ENCODE measurements around the gene THBS3. TPM values are rescaled to one million over a fixed set of nuclear protein-coding genes. Genes with fewer than 3 reads are reported as not detected.

The THBS3 gene
- total RNA-seq, 1 donor from 2014 or later = 20.6 TPM

DNA sequence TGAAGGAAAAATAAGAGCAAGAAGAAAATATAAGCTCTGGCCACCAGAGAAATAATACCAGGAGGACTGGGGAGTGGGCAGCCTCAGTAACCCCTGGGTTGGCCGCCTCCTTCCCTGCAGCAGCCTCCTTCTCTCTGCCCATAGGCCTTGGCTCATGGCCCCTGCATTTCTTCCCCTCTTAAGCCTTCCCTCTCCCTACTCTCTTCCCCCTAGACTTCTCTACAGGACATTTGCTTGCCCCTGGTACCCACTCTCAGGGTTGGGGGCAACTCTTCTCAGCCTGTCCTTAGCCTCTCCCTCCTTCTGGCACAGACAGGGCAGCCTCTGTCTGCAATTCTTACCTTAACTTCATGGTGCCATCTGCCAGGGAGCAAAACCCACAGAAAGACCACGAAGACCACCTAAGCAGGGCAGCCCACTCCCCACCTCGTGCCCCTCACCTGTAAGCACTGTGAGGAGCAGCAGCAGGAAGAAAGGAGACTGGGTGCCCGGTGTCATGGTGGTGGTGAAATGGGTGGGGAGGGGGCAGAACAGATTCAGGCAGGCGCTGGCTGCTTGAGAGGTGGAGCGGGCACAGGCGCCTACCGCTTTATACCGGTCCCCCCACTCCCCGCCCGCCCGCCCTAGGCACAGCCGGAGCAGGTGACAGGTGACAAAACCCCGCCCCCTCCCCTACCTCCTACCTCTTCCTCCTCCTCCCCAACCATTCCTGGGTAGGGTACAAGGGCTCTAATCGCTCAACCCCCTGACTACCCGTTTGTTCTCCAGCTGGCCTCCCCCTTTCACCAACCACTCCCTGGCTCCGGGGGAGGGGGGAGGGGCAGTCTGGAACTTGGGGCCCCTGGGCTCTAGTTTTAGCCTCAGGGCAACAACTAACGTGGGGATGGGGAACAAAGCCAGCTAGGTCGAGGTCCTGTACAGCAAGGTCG lies 15.1 kb downstream of the THBS3 start:
- intact Hi-C loops (cut with micrococcal nuclease) = loop anchor here (1.0 to 5.0 kb wide), 4 partner anchors 16 to 1315 kb away; partner anchors contain the start of gene FDPS

DNA sequence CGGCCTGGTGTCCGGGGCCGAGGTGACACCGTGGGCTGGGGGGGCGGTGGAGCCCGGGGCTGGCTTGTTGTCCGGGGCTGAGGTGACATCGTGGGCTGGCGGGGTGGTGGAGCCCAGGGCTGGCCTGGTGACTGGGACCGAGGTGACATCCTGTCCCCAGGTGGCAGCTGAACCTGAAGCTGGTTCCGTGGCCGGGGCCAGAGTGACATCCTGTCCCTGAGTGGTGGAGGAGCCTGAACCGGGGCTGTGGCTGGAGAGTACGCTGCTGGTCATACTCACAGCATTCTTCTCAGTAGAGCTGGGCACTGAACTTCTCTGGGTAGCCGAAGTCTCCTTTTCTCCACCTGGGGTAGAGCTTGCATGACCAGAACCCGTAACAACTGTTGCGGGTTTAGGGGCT lies 15.8 kb downstream of the THBS3 start:
- intact Hi-C loops (cut with micrococcal nuclease) = loop anchor here (5.0 kb wide), 2 partner anchors 185 to 1315 kb away; no protein-coding TSS in a partner anchor

DNA sequence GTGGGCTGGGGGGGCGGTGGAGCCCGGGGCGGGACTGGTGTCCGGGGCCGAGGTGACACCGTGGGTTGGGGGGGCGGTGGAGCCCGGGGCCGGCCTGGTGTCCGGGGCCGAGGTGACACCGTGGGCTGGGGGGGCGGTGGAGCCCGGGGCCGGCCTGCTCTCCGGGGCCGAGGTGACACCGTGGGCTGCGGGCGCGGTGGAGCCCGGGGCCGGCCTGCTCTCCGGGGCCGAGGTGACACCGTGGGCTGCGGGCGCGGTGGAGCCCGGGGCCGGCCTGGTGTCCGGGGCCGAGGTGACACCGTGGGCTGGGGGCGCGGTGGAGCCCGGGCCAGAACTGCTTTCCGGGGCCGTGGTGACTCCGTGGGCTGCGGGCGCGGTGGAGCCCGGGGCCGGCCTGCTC lies 17.8 kb downstream of the THBS3 start:
- intact Hi-C loops (cut with micrococcal nuclease) = loop anchor here (5.0 kb wide), 2 partner anchors 183 to 1317 kb away; no protein-coding TSS in a partner anchor

- intact Hi-C loops (cut with micrococcal nuclease) = no loop called here
These were observed 19.4 kb downstream of the THBS3 start for GRCh38 chr1:155188268-155188667.

DNA sequence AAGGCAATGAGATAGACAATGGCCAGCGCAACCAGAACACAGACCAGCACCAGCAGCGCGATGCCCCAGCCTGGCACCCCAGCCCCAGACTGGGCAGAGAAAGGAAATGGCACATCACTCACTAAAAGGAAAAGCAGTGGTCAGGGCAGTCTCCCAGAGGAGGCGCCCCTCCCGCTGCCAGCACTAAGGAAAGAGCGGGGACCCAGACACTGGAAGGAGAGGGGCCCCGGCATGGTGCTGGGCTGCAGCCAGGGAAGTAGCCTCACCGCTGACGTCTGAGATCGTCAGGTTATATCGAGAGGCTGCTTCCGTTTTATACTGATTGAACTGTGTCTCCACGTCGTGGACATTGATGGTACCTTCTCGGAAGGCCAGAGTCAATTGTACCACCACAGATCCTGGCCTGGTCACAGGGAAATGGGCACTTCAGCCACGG lies 20.2 kb downstream of the THBS3 start:
- intact Hi-C loops (cut with micrococcal nuclease) = no loop called here

GRCh38 chr1:155186794-155187455 lies 20.8 kb downstream of the THBS3 start:
- intact Hi-C loops (cut with micrococcal nuclease) = no loop called here

- intact Hi-C loops (cut with micrococcal nuclease) = no loop called here
These were observed 21.5 kb downstream of the THBS3 start for GRCh38 chr1:155186067-155186793.

GRCh38 chr1:155185783-155186066 lies 22.0 kb downstream of the THBS3 start:
- intact Hi-C loops (cut with micrococcal nuclease) = no loop called here

DNA sequence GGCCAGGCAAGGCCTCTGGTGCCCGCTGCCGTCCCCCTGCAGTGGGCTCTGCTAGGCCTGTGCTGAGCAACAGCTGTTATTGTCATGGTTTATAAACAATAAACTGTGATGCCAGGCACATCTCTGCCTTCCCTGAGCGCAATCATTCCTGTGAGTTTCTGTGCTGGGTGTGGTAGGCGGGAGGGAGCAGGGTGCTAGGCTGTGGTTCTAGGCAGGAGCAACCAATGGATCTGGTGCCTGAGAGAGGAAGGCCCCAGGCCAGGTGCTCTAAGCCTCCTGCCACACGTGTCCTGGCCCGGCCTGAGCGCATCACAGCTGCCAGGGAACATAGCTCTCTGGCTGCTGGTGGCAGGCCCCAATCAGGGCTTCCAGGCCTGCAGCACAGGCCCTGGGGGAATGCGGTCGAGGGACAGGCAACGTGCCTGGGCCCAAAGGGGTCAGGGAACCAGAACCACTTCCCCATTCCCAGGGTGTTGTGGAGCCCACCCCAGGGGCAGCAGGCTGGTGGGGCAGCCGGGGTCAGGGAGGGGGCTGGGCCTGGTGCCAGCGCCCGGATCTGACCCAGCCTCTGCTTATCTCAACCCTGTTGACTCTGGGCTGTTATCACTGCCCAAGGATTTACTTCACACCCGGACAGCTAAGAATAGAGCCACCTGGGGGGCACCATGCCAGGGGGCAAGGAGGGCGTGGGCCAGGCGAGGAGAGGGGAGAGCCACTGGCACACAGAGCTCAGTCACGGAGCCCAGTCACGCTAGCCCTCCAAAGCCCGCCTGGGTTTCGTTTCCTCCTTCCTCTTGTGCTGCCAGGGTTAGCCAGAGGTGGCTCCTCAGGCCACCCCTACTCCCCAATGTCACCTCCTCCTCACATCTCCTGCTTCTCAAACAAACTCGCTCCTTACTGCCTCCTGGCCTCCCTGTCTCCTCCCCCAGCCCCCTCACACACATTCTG lies 22.6 kb downstream of the THBS3 start:
- intact Hi-C loops (cut with micrococcal nuclease) = no loop called here

DNA sequence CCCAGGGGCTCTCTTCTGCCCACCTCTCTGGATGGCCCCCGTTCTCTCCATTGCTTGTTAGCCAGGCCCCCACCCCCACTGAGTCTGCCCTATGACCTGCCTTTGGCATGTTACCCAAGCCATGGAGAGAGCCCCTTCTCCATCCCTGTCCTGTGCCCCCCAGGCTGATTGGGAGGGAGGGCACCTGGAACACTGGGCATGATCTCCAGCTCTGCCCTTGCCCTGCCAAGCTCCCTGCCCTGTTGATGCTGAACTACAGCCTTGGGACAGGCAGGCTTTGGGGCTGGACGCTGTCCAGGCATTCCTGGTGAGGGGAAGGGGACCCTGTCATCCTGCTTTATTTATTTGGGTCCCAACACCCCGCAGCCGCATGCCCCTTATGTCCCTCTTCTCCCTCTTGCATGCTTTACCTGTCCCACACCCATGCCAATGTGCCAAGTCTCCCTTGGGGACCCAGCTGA lies 23.3 kb downstream of the THBS3 start:
- intact Hi-C loops (cut with micrococcal nuclease) = no loop called here

GRCh38 chr1:155183775-155184221 lies 23.9 kb downstream of the THBS3 start:
- intact Hi-C loops (cut with micrococcal nuclease) = no loop called here

GRCh38 chr1:155182052-155182550 lies 25.6 kb downstream of the THBS3 start:
- intact Hi-C loops (cut with micrococcal nuclease) = no loop called here

GRCh38 chr1:155181371-155182051 lies 26.2 kb downstream of the THBS3 start:
- intact Hi-C loops (cut with micrococcal nuclease) = no loop called here

DNA sequence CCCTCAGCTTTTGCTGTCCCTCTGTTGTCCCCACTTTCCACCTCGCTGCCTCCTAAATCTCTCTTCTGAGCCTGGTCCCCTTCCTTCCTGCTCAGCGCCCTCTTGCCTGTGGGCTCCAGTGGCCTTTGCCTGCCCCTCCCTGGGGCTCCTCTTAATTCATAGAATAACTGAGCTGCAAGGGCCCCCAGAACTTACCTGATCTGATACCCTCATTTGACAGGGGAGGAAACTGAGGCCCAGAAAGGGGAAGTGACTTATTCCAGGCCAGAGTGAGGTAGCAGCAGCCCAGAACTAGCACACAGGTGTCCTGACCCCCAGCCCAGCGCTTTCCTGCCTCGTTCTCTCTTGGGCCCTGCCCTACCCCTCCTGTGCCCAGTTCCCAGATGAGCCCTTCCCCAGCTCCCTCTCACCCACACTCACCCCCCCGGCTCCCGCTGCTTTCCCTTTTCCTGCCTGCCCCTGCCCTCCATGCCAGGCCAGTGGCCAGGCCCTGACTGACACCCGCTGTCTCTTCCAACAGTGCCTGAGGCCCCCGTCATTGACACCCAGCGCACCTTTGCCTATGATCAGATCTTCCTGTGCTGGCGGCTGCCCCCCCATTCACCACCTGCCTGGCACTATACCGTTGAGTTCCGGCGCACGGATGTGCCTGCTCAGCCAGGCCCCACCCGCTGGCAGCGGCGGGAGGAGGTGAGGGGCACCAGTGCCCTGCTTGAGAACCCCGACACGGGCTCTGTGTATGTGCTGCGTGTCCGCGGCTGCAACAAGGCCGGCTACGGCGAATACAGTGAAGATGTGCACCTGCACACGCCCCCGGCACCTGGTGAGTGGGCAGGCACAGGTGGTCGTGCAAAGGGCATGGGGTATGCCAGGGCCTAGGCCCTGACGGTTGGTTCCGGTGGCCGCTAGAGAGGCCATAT lies 28.3 kb downstream of the THBS3 start:
- intact Hi-C loops (cut with micrococcal nuclease) = no loop called here

- intact Hi-C loops (cut with micrococcal nuclease) = no loop called here
These were observed 29.1 kb downstream of the THBS3 start for GRCh38 chr1:155178441-155179111.

GRCh38 chr1:155177918-155178281 lies 29.8 kb downstream of the THBS3 start:
- intact Hi-C loops (cut with micrococcal nuclease) = loop anchor here (2.0 kb wide), 1 partner anchor 145 kb away; no protein-coding TSS in a partner anchor

DNA sequence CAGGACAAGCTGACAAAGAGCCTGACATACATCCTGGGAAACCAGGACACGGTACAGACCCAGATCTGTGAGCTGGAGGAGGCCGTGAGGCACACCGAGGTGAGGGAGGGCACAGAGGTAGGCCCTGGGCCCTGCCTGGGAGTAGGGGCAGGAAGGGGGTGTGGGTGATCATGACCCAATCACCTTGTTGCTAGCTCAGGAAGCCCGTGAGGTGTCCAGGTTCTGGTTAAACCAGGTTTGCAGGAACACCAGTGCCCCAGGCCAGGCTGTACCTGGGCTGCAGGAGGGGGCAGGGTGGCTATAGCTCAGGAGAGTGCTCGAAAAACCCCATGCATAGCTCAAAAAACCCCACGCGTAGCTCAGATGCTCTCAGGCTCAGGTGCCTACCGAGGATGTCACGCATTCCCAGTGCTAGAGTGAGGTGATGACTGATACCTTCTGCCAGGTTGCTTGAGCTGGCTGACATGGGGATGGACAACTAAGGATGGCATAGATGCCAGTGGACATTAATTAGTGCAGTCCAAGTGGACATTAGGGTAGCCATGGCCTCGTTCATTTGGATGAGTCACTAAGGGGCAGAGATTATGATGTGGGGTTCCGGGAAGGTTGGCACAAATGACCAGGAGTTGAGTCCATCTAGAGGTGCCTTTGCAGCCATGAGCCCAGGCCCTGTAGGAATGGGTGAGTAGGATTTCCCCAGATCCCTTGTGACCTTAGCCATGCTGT lies 30.3 kb downstream of the THBS3 start:
- intact Hi-C loops (cut with micrococcal nuclease) = loop anchor here (2.0 kb wide), 1 partner anchor 145 kb away; no protein-coding TSS in a partner anchor

All from T-helper 1 cell treated with Interleukin-12 subunit alpha and Interleukin-12 subunit beta and Interleukin-4 antibody, amounts not matched to agents 30 ng/mL and 1 ng/mL, for 36 hours (primary cell).